GM19193 (cell line): ENCODE measurements around the gene AFAP1L1.

Experiments used
- POLR2A ChIP-seq: IDR thresholded peaks from 4 replicates; pipeline ENCODE4 v1.6.1; 2011; ENCODE audit not compliant: insufficient read depth, insufficient read length; ENCODE audit errors: extremely low read depth

The AFAP1L1 gene

DNA sequence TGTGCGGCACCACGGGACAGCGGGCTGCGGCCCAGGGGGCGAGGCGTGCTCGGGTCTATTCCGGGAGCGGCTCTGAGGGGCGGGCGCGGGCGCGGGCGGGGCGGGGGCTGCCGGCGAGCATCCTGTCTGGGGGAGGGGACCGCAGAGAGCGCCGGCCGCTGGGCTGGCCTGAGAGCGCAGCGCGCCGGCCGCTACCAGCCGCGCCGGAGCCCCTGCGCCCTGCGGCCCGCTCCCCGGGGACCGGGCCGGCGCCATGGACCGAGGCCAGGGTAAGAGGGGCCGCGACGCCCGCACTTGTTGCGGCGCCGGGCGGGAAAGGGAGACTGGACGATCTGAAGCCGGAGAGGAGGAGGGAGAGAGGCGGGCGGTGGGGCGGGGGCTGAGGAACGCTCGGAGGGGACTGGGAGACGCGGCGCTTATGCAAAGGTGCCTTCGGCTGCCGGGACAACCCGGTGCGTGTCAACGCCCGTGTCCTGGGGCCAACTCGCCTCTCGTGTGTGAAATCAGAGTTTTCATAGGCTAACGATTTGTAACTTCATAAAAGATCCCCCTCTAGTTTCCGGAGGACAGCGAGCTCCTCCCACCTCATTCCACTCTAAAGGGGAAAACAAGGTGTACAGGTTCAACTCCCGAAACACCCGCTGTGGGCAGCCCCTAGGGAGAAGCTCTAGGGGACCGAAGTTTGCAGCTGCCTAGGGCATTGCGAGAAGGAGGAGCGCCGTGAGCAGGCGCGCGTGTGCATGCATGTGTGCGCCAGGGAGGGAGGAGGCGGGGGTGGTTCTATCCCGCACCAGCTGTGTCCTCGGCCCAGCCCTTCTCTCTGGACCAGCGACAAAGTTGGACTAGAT lies at the start of gene AFAP1L1:
AFAP1L1 (plus strand) TSS at position 144 of the 848 bp plus-strand sequence; CDS start at position 254, 110 bp downstream.
- no peak for TF ChIP-seq POLR2A

- TF ChIP-seq POLR2A, result no peak
Observed at GRCh38 chr5:149223081-149223848, 48.4 kb upstream of the AFAP1L1 start.

DNA sequence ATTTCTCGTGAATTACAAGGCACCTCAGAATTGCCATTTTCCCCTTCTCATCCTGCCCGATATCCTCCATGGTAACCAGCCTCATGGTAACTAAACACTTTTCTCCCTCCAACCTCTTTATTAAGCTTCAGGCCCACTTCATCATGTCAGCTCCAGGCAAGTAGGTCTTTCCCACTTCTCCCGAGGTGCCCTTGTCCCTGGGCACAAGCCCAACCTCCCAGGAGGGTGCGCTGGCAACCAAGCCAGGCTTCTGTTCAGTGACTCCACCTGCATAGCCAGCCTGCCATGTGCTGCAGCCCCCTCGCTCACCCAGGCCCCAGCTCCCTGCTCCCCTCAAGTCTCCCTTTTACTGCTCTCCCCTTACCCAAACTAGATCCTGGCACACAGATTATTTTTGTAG lies 47.4 kb upstream of the AFAP1L1 start:
- TF ChIP-seq POLR2A, result no peak

GRCh38 chr5:149227168-149227826 lies 44.4 kb upstream of the AFAP1L1 start:
- TF ChIP-seq POLR2A, result no peak

DNA sequence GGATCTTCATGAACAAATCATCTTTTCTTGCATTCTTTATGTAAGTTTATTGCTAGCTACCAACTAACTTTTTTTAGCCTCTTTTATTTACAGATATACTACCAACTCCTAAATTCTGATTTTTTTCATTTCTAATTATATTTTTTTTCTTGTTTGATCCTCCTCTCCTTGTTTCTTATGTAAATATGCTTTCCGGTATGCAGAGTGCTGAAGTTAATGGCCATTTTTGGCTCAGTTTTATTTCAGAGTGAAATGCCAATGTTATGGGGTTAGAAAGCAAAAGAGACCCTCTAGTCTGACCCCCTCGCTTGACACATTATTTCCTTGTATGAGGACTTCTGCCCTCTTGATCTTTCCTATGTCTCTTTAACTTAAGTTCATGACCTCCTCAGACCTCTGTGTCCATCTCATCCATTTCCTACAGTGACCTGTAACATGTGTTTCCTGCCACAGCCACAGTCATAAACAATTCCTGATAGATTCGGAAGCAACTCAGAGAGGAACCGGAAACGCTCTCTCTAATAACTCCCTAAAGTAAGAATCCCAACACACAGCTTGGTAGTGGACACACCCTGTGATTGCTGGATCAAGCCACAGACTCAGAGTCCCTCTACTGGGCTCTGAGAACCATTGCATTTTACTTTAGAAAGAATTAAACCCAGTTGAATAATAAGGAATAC lies 42.9 kb upstream of the AFAP1L1 start:
- no peak for TF ChIP-seq POLR2A

DNA sequence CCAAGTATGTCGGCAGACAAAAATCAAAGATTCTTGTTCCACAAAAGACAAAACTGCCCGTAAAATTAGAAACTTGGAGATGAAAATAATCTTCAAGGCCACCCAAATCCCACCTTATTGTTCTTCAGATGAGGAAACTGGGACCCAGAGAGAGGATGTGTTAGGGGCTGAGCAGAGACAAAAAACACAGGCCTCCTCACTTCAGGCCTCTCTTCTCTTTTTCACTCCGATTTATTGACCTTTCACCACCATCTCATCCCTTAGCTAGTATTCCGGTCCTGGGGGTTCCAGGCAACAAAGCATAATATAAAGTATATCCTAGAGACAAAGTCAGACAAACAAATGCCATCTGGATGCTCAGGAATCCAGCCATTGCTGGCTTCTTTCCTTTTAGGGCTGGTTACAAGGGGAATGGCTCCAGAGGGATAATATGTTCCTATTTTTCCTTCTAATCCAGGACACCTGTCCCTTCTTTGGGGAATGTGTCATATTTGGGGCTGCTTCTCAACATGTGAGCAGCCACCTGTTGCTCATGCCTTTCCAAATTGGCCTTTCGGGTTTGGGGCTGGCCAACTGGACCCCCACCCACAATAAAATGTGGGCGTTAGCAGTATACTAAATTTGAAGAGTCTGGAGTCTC lies 42.2 kb upstream of the AFAP1L1 start:
- no peak for TF ChIP-seq POLR2A

- no peak for TF ChIP-seq POLR2A
Observed at GRCh38 chr5:149235841-149236240, 35.8 kb upstream of the AFAP1L1 start.

- TF ChIP-seq POLR2A, result no peak
Observed at GRCh38 chr5:149237662-149238061, 34.0 kb upstream of the AFAP1L1 start.

- no peak for TF ChIP-seq POLR2A
Observed at GRCh38 chr5:149238540-149238939, 33.1 kb upstream of the AFAP1L1 start.

GRCh38 chr5:149239917-149240316 lies 31.7 kb upstream of the AFAP1L1 start:
- no peak for TF ChIP-seq POLR2A

GRCh38 chr5:149240354-149240998 lies 31.2 kb upstream of the AFAP1L1 start:
- TF ChIP-seq POLR2A, result no peak

DNA sequence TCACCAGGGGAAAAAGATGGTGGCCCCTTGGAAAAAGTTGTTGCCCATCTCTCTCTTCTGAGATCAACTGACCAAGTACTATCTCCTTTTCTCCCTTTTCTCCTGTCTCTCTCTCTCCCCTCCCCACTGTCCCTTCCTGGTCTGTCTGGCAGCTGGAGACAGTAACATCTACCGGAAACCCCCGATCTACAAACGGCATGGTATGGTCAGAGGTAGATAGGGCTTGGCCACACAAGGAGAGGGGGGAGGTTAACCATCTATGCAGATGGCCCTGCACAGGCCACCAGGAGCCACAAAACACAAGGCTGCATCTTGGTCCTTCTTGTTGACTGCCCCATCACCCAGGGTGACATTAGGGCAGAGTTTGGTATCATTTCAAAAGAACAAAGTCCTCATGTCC lies 29.3 kb upstream of the AFAP1L1 start:
- TF ChIP-seq POLR2A, result no peak

DNA sequence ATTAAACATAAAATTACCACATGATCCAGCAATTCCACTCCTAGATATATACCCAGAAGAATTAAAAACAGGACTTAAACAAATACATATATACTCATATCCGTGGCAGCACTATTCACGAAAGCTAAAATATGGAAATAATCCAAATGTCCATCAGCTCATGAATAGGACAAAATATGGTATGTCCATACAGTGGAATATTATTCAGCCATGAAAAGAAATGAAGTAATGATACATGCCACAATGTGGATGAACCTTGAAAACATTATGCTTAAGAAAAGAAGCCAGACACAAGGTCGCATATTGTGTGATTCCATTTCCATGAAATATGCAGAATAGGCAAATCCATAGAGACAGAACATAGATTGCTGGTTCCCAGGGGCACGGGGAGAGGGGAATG lies 24.8 kb upstream of the AFAP1L1 start:
- no peak for TF ChIP-seq POLR2A

DNA sequence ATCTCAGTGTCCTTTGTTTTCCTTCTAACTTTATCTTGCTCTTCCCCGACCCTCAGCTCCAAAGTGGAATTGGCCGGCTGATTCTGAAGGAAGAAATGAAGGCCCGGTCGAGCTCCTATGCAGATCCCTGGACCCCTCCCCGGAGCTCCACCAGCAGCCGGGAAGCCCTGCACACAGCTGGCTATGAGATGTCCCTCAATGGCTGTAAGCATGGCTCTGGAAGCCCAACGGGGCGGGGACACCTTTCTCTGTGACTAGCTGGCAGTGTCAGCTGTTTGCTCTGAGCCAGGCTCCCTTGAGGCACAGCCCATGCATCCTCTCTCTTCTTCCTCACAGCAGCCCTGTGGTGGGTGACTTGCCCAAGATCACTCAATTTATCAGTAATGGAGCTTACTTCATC lies 23.9 kb upstream of the AFAP1L1 start:
- no peak for TF ChIP-seq POLR2A
